A549 treated with Hydrocortisone at 1 μM for 4 hours (cell line): ENCODE data around the gene UTP3. TPM values are rescaled to one million over a fixed set of nuclear protein-coding genes. Genes with fewer than 3 reads are reported as not detected.

ENCODE experiments used
- total RNA-seq: library from RNA; stranded (reverse); fragments of 200-300 nt; extraction: Qiagen RNA extraction; gene quantifications from 5 replicates; pipeline ENCODE4 v1.2.3, GENCODE V29; 2022

UTP3 gene, protein sequence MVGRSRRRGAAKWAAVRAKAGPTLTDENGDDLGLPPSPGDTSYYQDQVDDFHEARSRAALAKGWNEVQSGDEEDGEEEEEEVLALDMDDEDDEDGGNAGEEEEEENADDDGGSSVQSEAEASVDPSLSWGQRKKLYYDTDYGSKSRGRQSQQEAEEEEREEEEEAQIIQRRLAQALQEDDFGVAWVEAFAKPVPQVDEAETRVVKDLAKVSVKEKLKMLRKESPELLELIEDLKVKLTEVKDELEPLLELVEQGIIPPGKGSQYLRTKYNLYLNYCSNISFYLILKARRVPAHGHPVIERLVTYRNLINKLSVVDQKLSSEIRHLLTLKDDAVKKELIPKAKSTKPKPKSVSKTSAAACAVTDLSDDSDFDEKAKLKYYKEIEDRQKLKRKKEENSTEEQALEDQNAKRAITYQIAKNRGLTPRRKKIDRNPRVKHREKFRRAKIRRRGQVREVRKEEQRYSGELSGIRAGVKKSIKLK
- total RNA-seq = 32.7 to 48.2 TPM (median 35.2 TPM) in 5 replicates

DNA sequence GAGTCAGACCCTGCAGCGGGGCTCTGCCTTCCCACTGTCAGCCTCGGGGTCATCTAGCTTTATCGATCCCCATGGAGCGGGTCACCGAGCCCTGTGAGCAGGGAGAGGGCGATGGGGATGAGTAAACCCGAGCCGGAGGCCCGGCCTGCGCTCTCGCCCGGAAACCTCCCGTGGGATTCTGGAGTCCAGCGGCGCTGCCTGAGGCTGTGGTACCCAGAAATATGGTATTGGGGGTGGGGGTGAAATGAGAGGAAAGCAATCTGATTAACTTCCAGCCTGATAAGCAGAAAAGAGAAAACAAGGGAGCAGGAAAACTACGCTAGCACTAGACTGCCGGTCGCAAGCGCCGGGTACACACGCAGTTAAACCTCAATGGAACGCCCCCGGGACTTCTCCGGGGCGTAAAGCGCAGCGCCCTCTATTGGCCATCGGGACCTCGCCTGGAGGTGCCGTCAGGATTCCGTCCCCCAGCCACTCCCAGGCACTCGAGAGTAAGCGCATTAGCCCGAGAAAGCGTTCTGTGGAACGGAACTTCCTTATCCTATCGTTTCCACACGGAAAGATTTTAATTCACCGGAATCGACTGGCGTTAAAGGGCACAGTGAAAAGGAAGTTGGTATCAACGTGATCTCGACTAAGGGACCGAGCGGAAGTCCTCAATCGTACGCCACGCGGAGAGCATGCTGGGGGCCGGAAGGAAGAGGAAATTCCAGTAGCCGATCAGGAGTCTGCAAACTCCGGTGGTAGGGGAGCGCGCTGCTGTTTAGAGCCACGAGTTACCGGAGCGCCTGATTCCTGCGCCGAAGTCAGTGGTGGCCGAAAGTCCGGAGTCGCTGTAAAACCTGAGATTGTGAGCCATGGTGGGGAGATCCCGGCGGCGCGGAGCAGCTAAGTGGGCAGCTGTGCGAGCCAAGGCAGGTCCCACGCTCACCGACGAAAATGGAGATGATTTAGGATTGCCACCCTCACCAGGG is at the start of gene UTP3:
UTP3 (plus strand) TSS at position 712 of the 974 bp plus-strand sequence; CDS start at position 858, 146 bp downstream.

DNA sequence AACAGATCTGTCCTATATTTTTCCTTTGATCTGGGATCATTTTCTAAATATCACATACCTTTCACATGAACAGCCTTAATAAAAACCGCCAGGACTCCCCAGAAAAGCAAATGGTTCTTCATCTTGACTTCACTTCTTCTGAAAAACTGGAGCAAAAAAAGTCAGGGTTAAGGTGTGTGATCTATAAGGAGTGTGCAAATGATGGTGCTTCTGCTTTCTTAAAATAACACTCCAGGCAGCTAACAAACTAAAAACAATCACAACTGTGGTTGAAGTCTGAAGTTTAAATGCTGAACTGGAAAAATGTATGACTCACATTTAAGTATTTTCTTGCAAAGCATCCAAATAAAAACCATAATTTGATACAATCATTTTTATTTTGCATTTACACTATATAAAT is 22.0 kb upstream of the UTP3 start, which contains the start of gene JCHAIN:
JCHAIN (minus strand) TSS at position 140 of the 400 bp plus-strand sequence; CDS start at position 122, 18 bp downstream.

DNA sequence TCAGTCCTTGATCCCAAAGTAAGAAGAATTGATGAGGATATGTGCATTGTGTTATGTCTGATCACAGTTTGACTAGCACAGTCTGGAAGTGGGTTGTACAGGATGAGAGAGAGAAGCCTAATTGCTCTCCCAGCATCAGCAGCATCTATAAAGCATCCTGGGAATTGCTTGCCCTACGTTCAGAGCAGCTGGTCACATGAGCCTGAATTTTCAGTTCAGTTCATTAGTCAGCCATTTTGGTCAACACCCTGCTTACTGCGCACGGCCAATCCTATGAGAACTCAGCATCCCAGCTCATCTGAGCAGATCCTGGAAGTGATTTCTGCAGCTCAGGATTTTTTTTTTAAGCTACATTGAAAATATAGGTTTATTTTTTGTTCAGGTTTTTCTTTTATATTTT is 33.4 kb downstream of the UTP3 start, which contains the start of gene RUFY3:
RUFY3 (plus strand) TSS at position 218 of the 400 bp plus-strand sequence. CDS start 610 bp downstream, outside the sequence.

Other genes with a start within 250 kb of the UTP3 start
- not detected in 5 replicates for gene MUC7, start 216.3 kb upstream of the UTP3 start, total RNA-seq
- gene AMTN, start 170.0 kb upstream of the UTP3 start, total RNA-seq = not detected in 5 replicates
- not detected in 5 replicates for gene AMBN, start 96.3 kb upstream of the UTP3 start, total RNA-seq
- gene ENAM, start 59.8 kb upstream of the UTP3 start, total RNA-seq = not detected in 5 replicates
- gene JCHAIN, start 22.0 kb upstream of the UTP3 start, total RNA-seq = 0.20 to 0.33 TPM (median 0.20 TPM) in 4 of 5 replicates, not detected in the other
- gene RUFY3, start 33.4 kb downstream of the UTP3 start, total RNA-seq = 6.8 to 9.2 TPM (median 7.5 TPM) in 5 replicates
- gene GRSF1, start 151.4 kb downstream of the UTP3 start, total RNA-seq = 74.0 to 92.8 TPM (median 75.9 TPM) in 5 replicates
- 4.2 to 7.9 TPM (median 5.6 TPM) in 5 replicates for gene MOB1B, start 213.8 kb downstream of the UTP3 start, total RNA-seq